Omental fat pad (tissue), 4 donors: ENCODE data around the gene EXD1. TPM values are rescaled to one million over a fixed set of nuclear protein-coding genes. Genes with fewer than 3 reads are reported as not detected.

Source experiments
- ATAC-seq: fragments of 150-250 bp; one replicate; pipeline ENCODE4 v1.9.1; 2016; ENCODE audit warnings: mild to moderate bottlenecking, moderate library complexity; ENCODE audit not compliant: low FRiP score
- DNase-seq: peaks from one replicate; pipeline ENCODE4 v3.0.0-alpha.2; 2019; ENCODE audit warnings: low spot score
- CTCF ChIP-seq, 3 donors: fragments of 450-650 bp; IDR thresholded peaks; one replicate each; pipeline ENCODE4 v1.5.1; 2016 to 2017; ENCODE audit warnings: antibody characterized with exemption in 3 of 3, mild to moderate bottlenecking in 3 of 3, moderate library complexity in 2 of 3
- total RNA-seq, 4 donors: library from RNA; depleted of rRNA; stranded (reverse); fragments of >200 nt; gene quantifications; one replicate each; pipeline ENCODE4 v1.1.0, GENCODE V29; 2016

EXD1 gene
- total RNA-seq, 4 donors from 2014 or later: not detected

- no peak for TF ChIP-seq CTCF (IDR thresholded peaks at IDR 0.05)
- ATAC-seq: no peak
- no peak for DNase-seq
These were observed 260 bp downstream of the EXD1 start for GRCh38 chr15:41230345-41230649.

DNA sequence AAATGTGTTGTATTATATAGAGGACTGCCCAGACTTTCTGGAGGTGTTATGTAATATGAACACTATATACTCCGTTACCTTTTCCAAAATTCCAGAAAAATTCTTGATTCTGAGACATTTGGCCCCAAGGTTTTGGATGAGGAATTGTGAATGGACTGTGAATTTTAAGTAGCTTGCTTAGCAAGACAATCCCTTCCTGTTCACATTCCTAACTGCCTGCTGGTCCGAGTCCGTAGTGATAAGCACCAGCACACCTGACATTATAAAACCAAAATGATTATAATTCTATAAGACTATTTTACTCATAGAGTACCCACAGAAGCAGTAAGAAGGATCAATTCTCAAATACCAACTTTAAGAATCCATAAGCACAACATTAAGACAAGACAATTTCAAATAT, 11.2 kb downstream of the EXD1 start:
- TF ChIP-seq CTCF (IDR thresholded peaks at IDR 0.05): no peak
- DNase-seq (no peak), ATAC-seq (no peak)

DNA sequence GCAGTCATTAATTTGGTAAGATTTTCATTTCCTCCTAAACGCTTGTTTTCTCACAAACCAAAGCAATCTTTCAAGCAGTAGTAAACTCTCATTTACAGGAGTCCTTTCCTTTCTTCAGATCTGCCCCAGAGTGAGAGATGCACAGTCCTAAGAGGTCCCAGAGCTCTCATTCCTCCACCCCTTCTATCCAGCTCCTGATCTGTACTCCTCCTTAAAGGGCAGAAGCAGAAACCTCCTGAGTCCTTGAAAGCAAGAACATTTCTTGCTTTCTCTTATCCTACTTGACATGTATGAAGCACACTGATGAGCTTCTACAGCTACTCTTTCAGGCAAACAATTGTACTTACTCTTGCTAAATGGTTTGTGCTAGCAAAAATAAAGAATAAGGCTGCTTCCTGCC, 11.7 kb downstream of the EXD1 start:
- ATAC-seq (no peak), DNase-seq (no peak)
- no peak for TF ChIP-seq CTCF (IDR thresholded peaks at IDR 0.05)

- DNase-seq (no peak), ATAC-seq (peak; percentile 48)
- TF ChIP-seq CTCF (IDR thresholded peaks at IDR 0.05): no peak
These were observed 14.8 kb downstream of the EXD1 start for GRCh38 chr15:41215708-41216107.

DNA sequence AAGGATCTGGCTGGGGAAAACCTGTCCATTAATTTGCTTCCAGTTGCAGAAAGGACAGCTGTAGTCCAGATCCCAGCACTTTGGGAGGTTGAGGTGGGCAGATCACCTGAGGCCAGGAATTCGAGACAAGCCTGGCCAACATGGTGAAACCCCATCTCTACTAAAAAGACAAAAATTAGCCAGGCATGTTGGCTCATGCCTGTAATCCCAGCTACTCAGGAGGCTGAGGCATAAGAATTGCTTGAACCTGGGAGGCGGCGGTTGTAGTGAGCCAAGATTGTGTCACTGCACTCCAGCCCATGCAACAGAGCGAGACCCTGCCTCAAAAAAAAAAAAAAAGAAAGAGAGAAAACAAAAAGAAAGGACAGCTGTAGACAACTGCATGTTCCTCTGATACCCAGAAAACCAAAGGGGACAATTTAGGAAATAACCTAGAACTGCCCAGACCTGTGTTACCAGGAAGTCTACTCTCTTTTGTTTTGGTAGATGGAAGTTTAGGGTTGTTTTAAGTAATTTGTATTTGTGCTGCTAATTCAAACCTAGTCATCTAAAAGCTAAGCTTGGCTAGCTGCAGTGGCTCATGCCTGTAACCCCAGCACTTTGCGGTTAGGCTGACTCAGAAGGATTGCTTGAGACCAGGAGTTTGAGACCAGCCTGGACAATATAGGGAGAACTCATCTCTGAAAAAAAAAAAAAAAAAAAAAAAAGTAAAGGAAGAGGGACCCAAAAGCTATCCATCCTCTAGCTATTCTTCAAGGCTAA, 22.7 kb downstream of the EXD1 start:
- ATAC-seq (no peak), DNase-seq (no peak)
- TF ChIP-seq CTCF (IDR thresholded peaks at IDR 0.05): no peak

GRCh38 chr15:41205315-41205714, 25.2 kb downstream of the EXD1 start:
- ATAC-seq (no peak), DNase-seq (no peak)
- no peak for TF ChIP-seq CTCF (IDR thresholded peaks at IDR 0.05)

DNA sequence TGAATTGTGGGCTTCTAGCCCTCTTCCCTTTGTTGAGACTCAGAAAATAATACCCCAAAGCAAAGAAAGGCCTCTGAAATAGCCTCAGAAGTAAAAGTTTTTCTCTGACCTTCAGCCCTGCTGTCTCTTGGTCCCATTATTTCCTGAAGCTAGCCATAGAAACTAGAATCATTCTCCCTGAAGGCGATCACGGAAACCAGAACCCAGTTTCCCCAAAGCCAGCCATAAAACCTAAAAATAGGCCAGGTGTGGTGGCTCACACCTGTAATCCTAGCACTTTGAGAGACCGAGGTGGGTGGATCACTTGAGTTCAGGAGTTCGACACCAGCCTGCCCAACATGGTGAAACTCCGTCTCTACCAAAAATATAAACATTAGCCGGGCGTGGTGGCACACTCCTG, 27.2 kb downstream of the EXD1 start:
- no peak for TF ChIP-seq CTCF (IDR thresholded peaks at IDR 0.05)
- DNase-seq (no peak), ATAC-seq (no peak)
